ENCODE measurements around the gene ENOX1. TPM values are rescaled to one million over a fixed set of nuclear protein-coding genes. Genes with fewer than 3 reads are reported as not detected.

Gene ENOX1
- total RNA-seq, 2 donors from 2014 or later = 0.33 TPM; not detected in 1

- no peaks in the 10 kb centered on the region for H3K4me1 ChIP-seq (ENCODE audit: control insufficient read depth, insufficient read depth, low read length)
- H3K36me3 ChIP-seq (ENCODE audit: control insufficient read depth, insufficient read depth, low read length) = no peaks in the 10 kb centered on the region
- TF ChIP-seq CTCF (conservative IDR thresholded peaks at IDR 0.05) = no peak
- H3K27me3 ChIP-seq (ENCODE audit: control insufficient read depth, insufficient read depth, low read length, poor library complexity, severe bottlenecking) = peaks cover 6% of the 10 kb centered on the region
- DNase-seq = no peak
- H3K27ac Mint-ChIP-seq = no peak overlapping the region
- no peaks in the 10 kb centered on the region for H3K4me1 Mint-ChIP-seq
- H3K9me3 ChIP-seq (ENCODE audit: control insufficient read depth, low read length) = no peaks in the 10 kb centered on the region
- H3K9me3 Mint-ChIP-seq = no peaks in the 10 kb centered on the region
- H3K4me3 ChIP-seq (ENCODE audit: low read length) = no peak overlapping the region
- no peak overlapping the region for H3K9ac ChIP-seq (ENCODE audit: extremely low read depth, low read length, poor library complexity, severe bottlenecking)
- H3K27ac ChIP-seq (ENCODE audit: low read depth, low read length) = no peak overlapping the region
- H3K27me3 Mint-ChIP-seq (ENCODE audit: insufficient read depth) = peaks cover 3% of the 10 kb centered on the region
- H3K4me3 Mint-ChIP-seq = no peak overlapping the region
- H3K36me3 Mint-ChIP-seq (ENCODE audit: low read depth) = no peaks in the 10 kb centered on the region
These were observed 172.7 kb downstream of the ENOX1 start for GRCh38 chr13:43614063-43614462.

- Histone ChIP-seq H3K27me3 (ENCODE audit: control insufficient read depth, insufficient read depth, low read length, poor library complexity, severe bottlenecking) (peaks cover 13% of the 10 kb centered on the region), H3K9me3 (ENCODE audit: control insufficient read depth, low read length) (no peaks in the 10 kb centered on the region), H3K36me3 (ENCODE audit: control insufficient read depth, insufficient read depth, low read length) (no peaks in the 10 kb centered on the region), H3K4me3 (ENCODE audit: low read length) (no peak overlapping the region), H3K4me1 (ENCODE audit: control insufficient read depth, insufficient read depth, low read length) (no peaks in the 10 kb centered on the region), H3K27ac (ENCODE audit: low read depth, low read length) (no peak overlapping the region), H3K9ac (ENCODE audit: extremely low read depth, low read length, poor library complexity, severe bottlenecking) (no peak overlapping the region)
- DNase-seq = no peak
- Mint-ChIP-seq H3K27ac (no peak overlapping the region), H3K27me3 (ENCODE audit: insufficient read depth) (peaks cover 4% of the 10 kb centered on the region), H3K4me3 (no peak overlapping the region), H3K9me3 (no peaks in the 10 kb centered on the region), H3K36me3 (ENCODE audit: low read depth) (no peaks in the 10 kb centered on the region), H3K4me1 (no peaks in the 10 kb centered on the region)
- no peak for TF ChIP-seq CTCF (conservative IDR thresholded peaks at IDR 0.05)
- 79 to 88% methylated on average over 3 of the region's 3 CpGs for WGBS, 2 experiments (ENCODE audit: insufficient coverage in 1 of 2, insufficient read length in 1 of 2)
These were observed 175.2 kb downstream of the ENOX1 start for GRCh38 chr13:43611281-43612273.

GRCh38 chr13:43608400-43609137 is 178.2 kb downstream of the ENOX1 start:
- Mint-ChIP-seq H3K9me3 (peaks cover 16% of the 10 kb centered on the region), H3K4me1 (no peaks in the 10 kb centered on the region), H3K27ac (no peak overlapping the region), H3K36me3 (ENCODE audit: low read depth) (no peaks in the 10 kb centered on the region), H3K4me3 (no peak overlapping the region), H3K27me3 (ENCODE audit: insufficient read depth) (peaks cover 4% of the 10 kb centered on the region)
- peaks cover 13% of the 10 kb centered on the region for H3K27me3 ChIP-seq (ENCODE audit: control insufficient read depth, insufficient read depth, low read length, poor library complexity, severe bottlenecking)
- peaks cover 6% of the 10 kb centered on the region for H3K9me3 ChIP-seq (ENCODE audit: control insufficient read depth, low read length)
- no peak overlapping the region for H3K9ac ChIP-seq (ENCODE audit: extremely low read depth, low read length, poor library complexity, severe bottlenecking)
- no peak for DNase-seq
- no peak overlapping the region for H3K4me3 ChIP-seq (ENCODE audit: low read length)
- no peak overlapping the region for H3K27ac ChIP-seq (ENCODE audit: low read depth, low read length)
- H3K4me1 ChIP-seq (ENCODE audit: control insufficient read depth, insufficient read depth, low read length) = no peaks in the 10 kb centered on the region
- H3K36me3 ChIP-seq (ENCODE audit: control insufficient read depth, insufficient read depth, low read length) = no peaks in the 10 kb centered on the region
- TF ChIP-seq CTCF (conservative IDR thresholded peaks at IDR 0.05) = no peak
- WGBS, 2 experiments (ENCODE audit: insufficient coverage in 1 of 2, insufficient read length in 1 of 2) = 89 to 97% methylated on average over 4 to 6 of the region's 6 CpGs

Measured in endodermal cell (in vitro differentiated cells).